ENCODE results near the gene MPV17. TPM values are rescaled to one million over a fixed set of nuclear protein-coding genes. Genes with fewer than 3 reads are reported as not detected.

MPV17 gene
- total and polyA plus RNA-seq, 9 of the 15 experiments (the other 6 are each of a cell fraction or from before 2014, with no cell fraction given) = 54.7 to 140 (median 70.2) TPM

DNA sequence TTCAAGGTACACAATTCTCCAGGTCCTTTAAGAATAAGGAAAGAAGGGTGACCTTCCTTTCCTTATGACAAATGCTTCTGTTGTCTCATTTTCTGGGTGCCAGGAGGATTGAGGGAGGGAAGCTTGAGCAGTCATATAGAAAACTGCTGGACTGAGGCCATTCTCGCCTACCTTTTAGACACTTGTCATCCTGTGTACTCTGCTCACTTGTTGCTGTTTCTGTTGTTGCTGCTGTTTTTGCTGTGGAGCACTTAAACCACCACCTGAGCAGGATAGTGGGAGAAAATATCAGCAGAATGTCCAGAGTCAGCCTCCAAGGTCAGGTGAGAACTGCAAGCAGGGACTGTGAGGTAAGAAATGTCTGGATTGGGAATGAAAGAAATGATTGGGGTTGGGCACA is 44.9 kb downstream of the MPV17 start:
- H3K9me3 ChIP-seq (replicated peaks; ENCODE audit: control insufficient read depth, insufficient read depth, low read depth, low read length) = no peaks in the 10 kb centered on the region
- H3K27me3 ChIP-seq (ENCODE audit: control insufficient read depth in 2 of 2, insufficient read depth in 2 of 2, low read length in 2 of 2) = peaks cover 4 to 5% of the 10 kb centered on the region in 2 experiments; a peak in 2 of 5 replicates
- no peak for ATAC-seq
- no peak overlapping the region for H2AFZ ChIP-seq (ENCODE audit: low read depth, low read length)
- no peaks in the 10 kb centered on the region for H3K79me2 ChIP-seq (ENCODE audit: control insufficient read depth, insufficient read depth, low read length)
- no peak overlapping the region for H3K27ac ChIP-seq (ENCODE audit: extremely low read depth, low read depth, low read length)
- in situ Hi-C loops (cut with MboI) = no loop called here
- intact Hi-C loops (cut with micrococcal nuclease) = no loop called here
- POLR2A ChIA-PET = interaction anchor here (0.6 to 1.2 kb wide), 2 partner anchors 10 to 152 kb away, joined by 3 read pairs; no protein-coding TSS in a partner anchor
- H3K9ac ChIP-seq (ENCODE audit: insufficient read depth in 1 of 2, low read depth in 2 of 2, low read length in 2 of 2) = no peak overlapping the region
- no peak overlapping the region for H3K4me3 ChIP-seq
- FAIRE-seq = no peak
- H3K36me3 ChIP-seq (ENCODE audit: control insufficient read depth, insufficient read depth, low read length) = no peaks in the 10 kb centered on the region
- 0% methylated on average over 1 of the region's 1 CpG for WGBS (ENCODE audit: insufficient coverage, low coverage, missing lambda C conversion rate)
- CTCF ChIA-PET (ENCODE audit: low intra/inter-chr PET ratio) = interaction anchor here (2.9 kb wide), 1 partner anchor 179 kb away, joined by 20 read pairs; no protein-coding TSS in a partner anchor
- no TSS peak for BruUV-seq (replicated peaks)
- H3K9me1 ChIP-seq (ENCODE audit: control insufficient read depth, insufficient read depth, low read length) = no peaks in the 10 kb centered on the region
- no peak overlapping the region for H3K4me2 ChIP-seq (ENCODE audit: insufficient read depth, low read length)
- no peak for DNase-seq (ENCODE audit: extremely low read depth in 1 of 4, low spot score in 3 of 4)
- H4K20me1 ChIP-seq (replicated peaks; ENCODE audit: control insufficient read depth, insufficient read depth, low read length) = no peaks in the 10 kb centered on the region
- H3K4me1 ChIP-seq (replicated peaks in 1 of 2; ENCODE audit: control insufficient read depth in 2 of 2, insufficient read depth in 2 of 2, low read length in 2 of 2) = peaks cover 10 to 14% of the 10 kb centered on the region in 2 experiments
- TF ChIP-seq FOXM1 (IDR thresholded peaks at IDR 0.05; ENCODE audit: low read depth) = no peak
- no peak for TF ChIP-seq FOXM1 (CRISPR knock-in tag; IDR thresholded peaks at IDR 0.05; ENCODE audit: low read depth)
- TF ChIP-seq E2F1 (CRISPR knock-in tag; IDR thresholded peaks at IDR 0.05) = no peak
- TF ChIP-seq ATF6 (CRISPR knock-in tag; IDR thresholded peaks at IDR 0.05) = no peak
- TF ChIP-seq POLR3A (IDR thresholded peaks at IDR 0.05; ENCODE audit: borderline replicate concordance, extremely low read depth, insufficient read depth, insufficient read length) = no peak
- TF ChIP-seq SIN3B (IDR thresholded peaks at IDR 0.05; ENCODE audit: low read depth) = no peak
- TF ChIP-seq, protein P1, sequence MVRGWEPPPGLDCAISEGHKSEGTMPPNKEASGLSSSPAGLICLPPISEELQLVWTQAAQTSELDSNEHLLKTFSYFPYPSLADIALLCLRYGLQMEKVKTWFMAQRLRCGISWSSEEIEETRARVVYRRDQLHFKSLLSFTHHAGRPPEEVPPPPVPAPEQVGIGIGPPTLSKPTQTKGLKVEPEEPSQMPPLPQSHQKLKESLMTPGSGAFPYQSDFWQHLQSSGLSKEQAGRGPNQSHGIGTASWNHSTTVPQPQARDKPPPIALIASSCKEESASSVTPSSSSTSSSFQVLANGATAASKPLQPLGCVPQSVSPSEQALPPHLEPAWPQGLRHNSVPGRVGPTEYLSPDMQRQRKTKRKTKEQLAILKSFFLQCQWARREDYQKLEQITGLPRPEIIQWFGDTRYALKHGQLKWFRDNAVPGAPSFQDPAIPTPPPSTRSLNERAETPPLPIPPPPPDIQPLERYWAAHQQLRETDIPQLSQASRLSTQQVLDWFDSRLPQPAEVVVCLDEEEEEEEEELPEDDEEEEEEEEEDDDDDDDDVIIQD (CRISPR knock-in tag; IDR thresholded peaks at IDR 0.05) = no peak
- TF ChIP-seq ZNF140 (CRISPR knock-in tag; IDR thresholded peaks at IDR 0.05) = no peak
- TF ChIP-seq SAFB2 (IDR thresholded peaks at IDR 0.05; ENCODE audit: borderline replicate concordance, low read depth, low read length, severe bottlenecking) = no peak
- no peak for TF ChIP-seq CBX3 (IDR thresholded peaks at IDR 0.05; ENCODE audit: borderline replicate concordance in 1 of 2, low read length in 2 of 2)
- no peak for TF ChIP-seq SRSF1 (IDR thresholded peaks at IDR 0.05; ENCODE audit: low read depth, low read length)
- no peak for TF ChIP-seq ZNF740 (CRISPR knock-in tag; IDR thresholded peaks at IDR 0.05)
- TF ChIP-seq ZNF740 (tag; IDR thresholded peaks at IDR 0.05) = no peak
- TF ChIP-seq LCOR (CRISPR knock-in tag; IDR thresholded peaks at IDR 0.05) = no peak
- no peak for TF ChIP-seq NFRKB (IDR thresholded peaks at IDR 0.05; ENCODE audit: low read depth)
- TF ChIP-seq RBFOX2 (IDR thresholded peaks at IDR 0.05; ENCODE audit: low read depth, low read length) = no peak

Measured in K562 (cell line).